ENCODE data around the gene SETD3. TPM values are rescaled to one million over a fixed set of nuclear protein-coding genes. Genes with fewer than 3 reads are reported as not detected.

The SETD3 gene
- total RNA-seq, 2 donors from 2014 or later, result 34.6 to 39.4 TPM

DNA sequence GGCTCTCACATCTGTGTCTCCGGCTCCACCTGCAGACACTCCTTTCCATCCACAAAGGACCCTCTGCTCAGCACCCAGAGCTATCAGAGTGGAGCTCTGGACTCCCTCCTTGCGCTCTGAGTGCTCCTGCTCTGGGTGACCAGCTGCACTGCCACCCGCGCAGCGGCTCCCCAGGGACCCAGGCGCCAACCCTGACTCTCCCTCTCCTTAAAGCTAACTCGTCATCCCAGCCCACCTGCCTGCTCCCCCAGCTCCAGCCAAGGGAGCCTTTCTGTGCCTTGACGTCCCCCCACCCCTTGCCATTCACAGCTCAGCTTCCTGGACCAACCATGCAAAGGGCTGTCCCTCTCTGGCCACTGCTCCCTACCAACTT, 99.0 kb downstream of the SETD3 start:
- intact Hi-C loops (cut with DNase I), result no loop called here
- DNase-seq, result no peak
- Histone ChIP-seq H3K27me3 (no peaks in the 10 kb centered on the region), H3K36me3 (replicated peaks in 1 of 2; ENCODE audit: insufficient read depth in 1 of 2, low read depth in 2 of 2) (no peaks in the 10 kb centered on the region), H3K9me3 (no peaks in the 10 kb centered on the region), H3K4me3 (no peak overlapping the region), H3K27ac (no peak overlapping the region), H3K4me1 (peaks cover 12% of the 10 kb centered on the region)
- no peak for ATAC-seq
- 76 to 82% methylated on average over 6 to 8 of the region's 8 CpGs for WGBS, 2 donors
- TF ChIP-seq POLR2A (IDR thresholded peaks at IDR 0.05), result no peak
- TF ChIP-seq, protein P1, sequence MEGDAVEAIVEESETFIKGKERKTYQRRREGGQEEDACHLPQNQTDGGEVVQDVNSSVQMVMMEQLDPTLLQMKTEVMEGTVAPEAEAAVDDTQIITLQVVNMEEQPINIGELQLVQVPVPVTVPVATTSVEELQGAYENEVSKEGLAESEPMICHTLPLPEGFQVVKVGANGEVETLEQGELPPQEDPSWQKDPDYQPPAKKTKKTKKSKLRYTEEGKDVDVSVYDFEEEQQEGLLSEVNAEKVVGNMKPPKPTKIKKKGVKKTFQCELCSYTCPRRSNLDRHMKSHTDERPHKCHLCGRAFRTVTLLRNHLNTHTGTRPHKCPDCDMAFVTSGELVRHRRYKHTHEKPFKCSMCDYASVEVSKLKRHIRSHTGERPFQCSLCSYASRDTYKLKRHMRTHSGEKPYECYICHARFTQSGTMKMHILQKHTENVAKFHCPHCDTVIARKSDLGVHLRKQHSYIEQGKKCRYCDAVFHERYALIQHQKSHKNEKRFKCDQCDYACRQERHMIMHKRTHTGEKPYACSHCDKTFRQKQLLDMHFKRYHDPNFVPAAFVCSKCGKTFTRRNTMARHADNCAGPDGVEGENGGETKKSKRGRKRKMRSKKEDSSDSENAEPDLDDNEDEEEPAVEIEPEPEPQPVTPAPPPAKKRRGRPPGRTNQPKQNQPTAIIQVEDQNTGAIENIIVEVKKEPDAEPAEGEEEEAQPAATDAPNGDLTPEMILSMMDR (IDR thresholded peaks at IDR 0.05), result no peak

DNA sequence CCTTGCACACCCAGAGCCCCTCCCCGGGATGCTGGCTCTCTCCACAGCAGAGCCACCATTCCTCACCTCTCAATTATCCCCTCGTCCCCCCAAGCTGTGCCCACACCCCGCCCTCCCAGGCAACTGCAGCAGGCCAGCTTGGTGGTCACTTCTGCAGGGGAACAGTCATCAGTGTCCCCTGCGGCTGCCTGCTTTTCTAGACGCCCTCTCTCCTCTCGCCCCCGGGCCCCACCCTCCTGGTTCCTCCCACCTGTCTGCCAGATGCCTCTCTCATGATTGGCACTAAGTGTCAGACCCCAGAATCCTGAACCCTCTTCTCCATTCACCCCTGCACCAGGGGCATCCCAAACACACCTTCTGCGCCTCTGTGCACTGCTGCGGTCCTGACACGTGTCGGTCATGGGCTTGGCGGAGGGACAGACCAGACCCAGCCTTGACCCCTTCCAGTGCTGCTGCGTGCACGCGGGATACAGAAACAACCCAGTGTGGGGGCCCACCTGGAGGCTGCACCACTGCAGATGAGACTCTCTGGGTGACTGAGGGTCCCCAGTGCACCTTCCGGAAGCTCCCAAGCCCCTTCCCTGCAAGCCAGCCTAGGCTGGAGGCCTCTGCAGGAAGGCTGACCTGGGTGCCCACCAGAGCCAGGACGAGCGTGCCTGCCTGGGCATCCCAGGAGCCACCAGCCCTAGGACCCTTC, 99.5 kb downstream of the SETD3 start:
- ATAC-seq, result no peak
- Histone ChIP-seq H3K27ac (no peak overlapping the region), H3K4me3 (no peak overlapping the region), H3K27me3 (no peaks in the 10 kb centered on the region), H3K4me1 (peaks cover 12% of the 10 kb centered on the region), H3K36me3 (replicated peaks in 1 of 2; ENCODE audit: insufficient read depth in 1 of 2, low read depth in 2 of 2) (no peaks in the 10 kb centered on the region), H3K9me3 (no peaks in the 10 kb centered on the region)
- intact Hi-C loops (cut with DNase I), result no loop called here
- TF ChIP-seq, protein P1 (IDR thresholded peaks at IDR 0.05), result no peak
- TF ChIP-seq POLR2A (IDR thresholded peaks at IDR 0.05), result no peak
- 40 to 68% methylated on average over 7 to 17 of the region's 18 CpGs for WGBS, 2 donors
- no peak for DNase-seq

DNA sequence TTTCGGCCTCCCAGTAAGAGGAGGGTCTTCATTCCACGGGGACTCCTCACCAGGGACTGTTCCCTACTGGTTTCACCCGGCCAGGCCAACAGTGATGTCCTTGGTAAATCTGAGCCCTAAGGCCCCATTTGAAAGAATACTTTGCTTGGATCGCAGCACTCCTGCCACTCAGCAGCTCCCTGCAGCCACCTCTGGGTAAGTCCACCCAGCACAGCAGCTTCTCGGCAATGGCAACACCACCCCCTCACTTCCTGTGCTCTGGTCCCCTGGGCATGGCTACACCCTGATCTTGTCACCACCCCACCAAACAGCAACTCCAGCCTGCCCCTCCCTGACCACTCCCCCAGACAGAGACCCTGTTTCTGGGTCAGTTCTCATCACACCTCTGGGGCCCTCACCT, 100.3 kb downstream of the SETD3 start:
- intact Hi-C loops (cut with DNase I), result no loop called here
- Histone ChIP-seq H3K4me1 (peaks cover 12% of the 10 kb centered on the region), H3K36me3 (replicated peaks in 1 of 2; ENCODE audit: insufficient read depth in 1 of 2, low read depth in 2 of 2) (no peaks in the 10 kb centered on the region), H3K4me3 (no peak overlapping the region), H3K27ac (no peak overlapping the region), H3K27me3 (no peaks in the 10 kb centered on the region), H3K9me3 (no peaks in the 10 kb centered on the region)
- WGBS, 2 donors, result 46 to 54% methylated on average over 4 to 5 of the region's 5 CpGs
- TF ChIP-seq, protein P1 (IDR thresholded peaks at IDR 0.05), result no peak
- TF ChIP-seq POLR2A (IDR thresholded peaks at IDR 0.05), result no peak
- ATAC-seq, result no peak
- no peak for DNase-seq

DNA sequence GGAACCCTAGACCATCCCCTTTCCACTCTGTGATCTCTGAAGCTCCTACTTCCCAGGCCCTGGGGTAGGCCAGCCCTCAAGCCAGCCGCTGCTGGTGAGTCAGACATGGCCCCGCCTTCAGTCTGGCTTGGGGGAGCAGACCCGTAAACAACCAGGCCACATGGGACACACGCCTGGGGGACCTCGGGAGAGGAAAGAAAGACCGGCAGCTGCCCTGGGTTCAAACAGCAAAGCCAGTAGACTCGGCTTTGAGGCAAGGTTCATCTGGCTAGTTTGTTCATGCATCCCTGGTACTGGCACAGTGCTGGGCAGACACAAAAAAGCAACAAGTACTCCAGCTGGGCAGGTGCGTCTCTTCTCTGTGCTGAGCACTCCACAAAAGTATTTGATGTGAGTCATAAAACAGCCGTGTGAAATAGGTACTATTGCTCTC, 101.9 kb downstream of the SETD3 start:
- ATAC-seq, result no peak

More for the DNA sequence above, 101.9 kb downstream of the SETD3 start:
- DNase-seq, result no peak
- H3K27me3 ChIP-seq, result no peaks in the 10 kb centered on the region
- 66% methylated on average over 8 to 9 of the region's 9 CpGs for WGBS, 2 donors
- no peaks in the 10 kb centered on the region for H3K4me1 ChIP-seq
- no peaks in the 10 kb centered on the region for H3K9me3 ChIP-seq
- no peak overlapping the region for H3K27ac ChIP-seq
- no peaks in the 10 kb centered on the region for H3K36me3 ChIP-seq (replicated peaks in 1 of 2; ENCODE audit: insufficient read depth in 1 of 2, low read depth in 2 of 2)
- TF ChIP-seq, protein P1 (IDR thresholded peaks at IDR 0.05), result no peak
- no peak for TF ChIP-seq POLR2A (IDR thresholded peaks at IDR 0.05)
- intact Hi-C loops (cut with DNase I), result no loop called here
- no peak overlapping the region for H3K4me3 ChIP-seq
